ENCODE results near the gene SURF6.

GRCh38 chr9:133307301-133307700, 28.7 kb downstream of the SURF6 start:
- TF ChIP-seq CTCF (conservative IDR thresholded peaks at IDR 0.05; ENCODE audit: low read depth in 2 of 2) (no peak), POLR2AphosphoS5 (IDR thresholded peaks at IDR 0.05; ENCODE audit: low read depth) (no peak), EZH2phosphoT487 (IDR thresholded peaks at IDR 0.05; ENCODE audit: unreplicated experiment) (no peak)
